Endothelial cell of umbilical vein (primary cell): ENCODE measurements around the gene GNAZ. TPM values are rescaled to one million over a fixed set of nuclear protein-coding genes. Genes with fewer than 3 reads are reported as not detected.

Experiments
- BruUV-seq: library from RNA; stranded (reverse); fragments of 400-500 nt; replicated peaks from 2 replicates; lab custom pipeline; 2021; lab: Mats Ljungman, UMichigan
- CTCF ChIA-PET: fragments of 300-600, 350-600 bp; sonication (Branson Sonifier 250); formaldehyde crosslinking; loops from one replicate; lab custom pipeline; 2021; ENCODE audit warnings: antibody characterized with exemption, inconsistent platforms; lab: Charles Lee
- POLR2A ChIA-PET: fragments of 300-600, 350-600 bp; sonication (Branson Sonifier 250); formaldehyde crosslinking; loops from one replicate; lab custom pipeline; 2021; ENCODE audit warnings: antibody characterized with exemption, inconsistent platforms; lab: Charles Lee
- DNase-seq: peaks from one replicate; pipeline ENCODE4 v3.0.0-alpha.2; 2011; ENCODE audit warnings: low read depth, low spot score
- FAIRE-seq: peaks from 2 replicates; lab custom pipeline; 2011; peaks lifted over from hg19 to GRCh38; lab: Jason Lieb, UNC
- H2AFZ ChIP-seq: 2 replicates; pipeline ENCODE4 v1.6.0; 2012; ENCODE audit warnings: low read depth, low read length, control low read depth, inconsistent platforms
- H3K27ac ChIP-seq: 2 replicates; pipeline ENCODE4 v1.5.1; 2011; ENCODE audit warnings: low read depth, mild to moderate bottlenecking, control low read depth, low read length, moderate library complexity; ENCODE audit not compliant: insufficient read depth
- H3K27me3 ChIP-seq, 2 experiments: 2 replicates each; pipeline versions ENCODE4 v1.6.0 to v1.6.1; 2011; ENCODE audit warnings: low read length in 2 of 2, mixed read lengths in 1 of 2; ENCODE audit not compliant: control insufficient read depth in 2 of 2, insufficient read depth in 2 of 2
- H3K36me3 ChIP-seq, 2 experiments: 2 replicates in 1 of 2; 3 replicates in 1 of 2; pipeline ENCODE4 v1.5.1; 2011; ENCODE audit warnings: low read length in 2 of 2, mild to moderate bottlenecking in 1 of 2, moderate library complexity in 1 of 2; ENCODE audit not compliant: control insufficient read depth in 2 of 2, insufficient read depth in 2 of 2; ENCODE audit errors: extremely low read depth in 1 of 2
- H3K4me1 ChIP-seq: 3 replicates; pipeline ENCODE4 v1.5.1; 2011; ENCODE audit warnings: mild to moderate bottlenecking, low read length; ENCODE audit not compliant: control insufficient read depth, insufficient read depth; ENCODE audit errors: extremely low read depth
- H3K4me2 ChIP-seq: 2 replicates; pipeline ENCODE4 v1.6.1; 2011; ENCODE audit warnings: low read length, control low read depth, mixed read lengths; ENCODE audit not compliant: insufficient read depth
- H3K4me3 ChIP-seq, 3 experiments: fragments of 200-600 bp in 1 of 3; sonication (generic), shearing (Covaris generic) in 1 of 3; replicated peaks in 1 of 3; 2 replicates each; pipeline ENCODE4 v1.5.1; 2011 to 2016; ENCODE audit warnings: control low read depth in 3 of 3, low read length in 3 of 3, mild to moderate bottlenecking in 2 of 3, inconsistent platforms in 1 of 3, low read depth in 1 of 3, moderate library complexity in 1 of 3; ENCODE audit not compliant: insufficient read depth in 1 of 3
- H3K79me2 ChIP-seq: 2 replicates; pipeline ENCODE4 v1.6.0; 2012; ENCODE audit warnings: low read length, inconsistent platforms; ENCODE audit not compliant: control insufficient read depth, insufficient read depth
- H3K9ac ChIP-seq: replicated peaks from 2 replicates; pipeline ENCODE3; 2011; ENCODE audit warnings: low read length, control low read depth; ENCODE audit not compliant: insufficient read depth; ENCODE audit errors: extremely low read depth
- H3K9me1 ChIP-seq: replicated peaks from 3 replicates; pipeline ENCODE4 v1.6.0; 2011; ENCODE audit warnings: mild to moderate bottlenecking, low read length; ENCODE audit not compliant: control insufficient read depth, insufficient read depth; ENCODE audit errors: extremely low read depth
- H3K9me3 ChIP-seq: replicated peaks from 2 replicates; pipeline ENCODE4 v1.5.1; 2012; ENCODE audit warnings: low read length, inconsistent platforms; ENCODE audit not compliant: control insufficient read depth, insufficient read depth
- H4K20me1 ChIP-seq: replicated peaks from 2 replicates; pipeline ENCODE3; 2011; ENCODE audit warnings: mild to moderate bottlenecking, low read length; ENCODE audit not compliant: control insufficient read depth, insufficient read depth; ENCODE audit errors: extremely low read depth
- CTCF ChIP-seq, 2 donors: IDR thresholded peaks; 1 replicate in 1 of 2; 2 replicates in 1 of 2; pipeline ENCODE4 v1.5.1; 2011; ENCODE audit warnings: low read length in 2 of 2, mild to moderate bottlenecking in 2 of 2, moderate library complexity in 2 of 2, control low read depth in 1 of 2, inconsistent platforms in 1 of 2, low read depth in 1 of 2; ENCODE audit not compliant: insufficient read depth in 1 of 2; ENCODE audit errors: extremely low read depth in 1 of 2
- EZH2 ChIP-seq: IDR thresholded peaks from 2 replicates; pipeline ENCODE4 v1.6.1; 2012; ENCODE audit warnings: borderline replicate concordance, low read depth, mild to moderate bottlenecking, moderate library complexity, low read length, inconsistent platforms; ENCODE audit not compliant: severe bottlenecking
- FOS ChIP-seq: IDR thresholded peaks from 2 replicates; pipeline ENCODE4 v1.6.1; 2011; ENCODE audit warnings: mild to moderate bottlenecking, low read length, moderate library complexity, borderline replicate concordance; ENCODE audit not compliant: insufficient read depth
- GATA2 ChIP-seq: IDR thresholded peaks from 2 replicates; pipeline ENCODE4 v1.7.0; 2011; ENCODE audit warnings: low read depth, mild to moderate bottlenecking, moderate library complexity, mixed read lengths, low read length; ENCODE audit not compliant: insufficient read length, insufficient read depth
- JUN ChIP-seq: IDR thresholded peaks from 2 replicates; pipeline ENCODE4 v1.6.1; 2011; ENCODE audit warnings: borderline replicate concordance, low read depth; ENCODE audit not compliant: insufficient read length, insufficient read depth
- MAX ChIP-seq: IDR thresholded peaks from 2 replicates; pipeline ENCODE4 v1.6.1; 2011; ENCODE audit not compliant: insufficient read depth, insufficient read length
- MYC ChIP-seq: IDR thresholded peaks from one replicate; pipeline ENCODE4 v1.6.1; 2011; ENCODE audit warnings: mild to moderate bottlenecking, low read depth, low read length
- POLR2A ChIP-seq: IDR thresholded peaks from 2 replicates; pipeline ENCODE4 v1.6.1; 2012; ENCODE audit warnings: low read depth, mild to moderate bottlenecking, control low read depth, low read length
- POLR2AphosphoS5 ChIP-seq: IDR thresholded peaks from 2 replicates; pipeline ENCODE4 v1.6.1; 2012; ENCODE audit warnings: low read depth, mild to moderate bottlenecking, control low read depth, low read length, moderate library complexity; ENCODE audit not compliant: insufficient read depth
- dilution Hi-C: fragments of 300-500 bp; cut with MboI; formaldehyde crosslinking; loops from one replicate; pipeline ENCODE4 v1.15.0; 2019; ENCODE audit warnings: low sequenced_read_pairs; ENCODE audit not compliant: extremely low pct_ligation_motif_present
- intact Hi-C: fragments of 100-400 bp; cut with micrococcal nuclease; formaldehyde crosslinking; loops from one replicate; pipeline ENCODE4 v1.10.0; 2022
- polyA plus RNA-seq, 4 experiments: library from polyadenylated mRNA; depleted of rRNA in 3 of 4; stranded (reverse) in 3 of 4; unstranded in 1 of 4; fragments of >200 nt; gene quantifications; 2 replicates each; pipeline versions ENCODE4 v1.2.1 to v1.2.3, GENCODE V29; 2011 to 2012; ENCODE audit warnings: missing spikeins in 1 of 4
- total RNA-seq: library from RNA; stranded (reverse); gene quantifications from 2 replicates; pipeline ENCODE4 v1.2.3, GENCODE V29; 2021

The GNAZ gene
- total and polyA plus RNA-seq, 2 donors (not counting 3 experiments of a cell fraction or from before 2014, with no cell fraction given): 0.44 to 0.86 TPM

- BruUV-seq: no TSS peak
- POLR2A ChIA-PET: no interaction called here
- no peak for FAIRE-seq
These were observed 88.4 kb downstream of the GNAZ start for GRCh38 chr22:23158516-23159290.

More at GRCh38 chr22:23158516-23159290, 88.4 kb downstream of the GNAZ start:
- dilution Hi-C loops (no loop called here), intact Hi-C loops (no loop called here)
- CTCF ChIA-PET: interaction anchor here (1.3 to 2.9 kb wide), 2 partner anchors 10 to 13 kb away, joined by 4 to 15 read pairs; partner anchors contain the start of gene RAB36
- Histone ChIP-seq H3K27ac (no peak overlapping the region), H3K4me1 (no peaks in the 10 kb centered on the region), H3K36me3 (no peaks in the 10 kb centered on the region), H2AFZ (no peak overlapping the region), H4K20me1 (no peaks in the 10 kb centered on the region), H3K9me3 (no peaks in the 10 kb centered on the region), H3K4me3 (no peak overlapping the region), H3K9me1 (no peaks in the 10 kb centered on the region), H3K79me2 (no peaks in the 10 kb centered on the region), H3K4me2 (no peak overlapping the region), H3K27me3 (no peaks in the 10 kb centered on the region), H3K9ac (no peak overlapping the region)
- TF ChIP-seq FOS: no peak
- TF ChIP-seq MAX: no peak
- TF ChIP-seq GATA2: no peak
- TF ChIP-seq POLR2A: no peak
- no peak for TF ChIP-seq EZH2
- no peak for TF ChIP-seq POLR2AphosphoS5
- no peak for TF ChIP-seq MYC
- no peak for TF ChIP-seq CTCF (IDR thresholded peaks at IDR 0.05; ENCODE audit: extremely low read depth in 1 of 2, insufficient read depth in 1 of 2, low read depth in 1 of 2, low read length in 2 of 2)
- no peak for TF ChIP-seq JUN
- DNase-seq: no peak
